Measurements from ENCODE around the gene RAD52. TPM values are rescaled to one million over a fixed set of nuclear protein-coding genes. Genes with fewer than 3 reads are reported as not detected.

RAD52 gene
- total RNA-seq, 4 donors from 2014 or later, result 6.0 to 28.4 (median 14.3) TPM

DNA sequence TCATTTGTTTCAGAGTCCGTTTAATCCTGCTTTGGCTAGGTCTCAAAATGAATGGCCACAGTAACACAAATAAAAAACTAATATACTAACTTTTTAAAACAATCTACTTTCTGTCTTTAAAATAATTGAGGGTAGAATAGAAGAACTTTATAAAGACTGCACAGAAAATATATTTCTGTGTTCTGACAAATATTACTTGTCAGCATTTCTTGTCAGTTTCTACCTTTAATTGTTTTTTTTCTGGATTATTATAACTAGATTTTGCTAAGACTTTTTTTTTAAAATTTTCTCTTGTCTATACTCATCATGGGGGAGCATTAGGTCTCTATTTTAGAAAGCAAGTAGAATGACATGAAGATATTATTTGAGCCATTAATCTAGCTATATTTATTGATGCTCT is 86.2 kb downstream of the RAD52 start:
- H3K4me1 ChIP-seq, result peaks cover 11% of the 10 kb centered on the region
- peaks cover 72% of the 10 kb centered on the region for H3K36me3 ChIP-seq
- TF ChIP-seq, protein P1, sequence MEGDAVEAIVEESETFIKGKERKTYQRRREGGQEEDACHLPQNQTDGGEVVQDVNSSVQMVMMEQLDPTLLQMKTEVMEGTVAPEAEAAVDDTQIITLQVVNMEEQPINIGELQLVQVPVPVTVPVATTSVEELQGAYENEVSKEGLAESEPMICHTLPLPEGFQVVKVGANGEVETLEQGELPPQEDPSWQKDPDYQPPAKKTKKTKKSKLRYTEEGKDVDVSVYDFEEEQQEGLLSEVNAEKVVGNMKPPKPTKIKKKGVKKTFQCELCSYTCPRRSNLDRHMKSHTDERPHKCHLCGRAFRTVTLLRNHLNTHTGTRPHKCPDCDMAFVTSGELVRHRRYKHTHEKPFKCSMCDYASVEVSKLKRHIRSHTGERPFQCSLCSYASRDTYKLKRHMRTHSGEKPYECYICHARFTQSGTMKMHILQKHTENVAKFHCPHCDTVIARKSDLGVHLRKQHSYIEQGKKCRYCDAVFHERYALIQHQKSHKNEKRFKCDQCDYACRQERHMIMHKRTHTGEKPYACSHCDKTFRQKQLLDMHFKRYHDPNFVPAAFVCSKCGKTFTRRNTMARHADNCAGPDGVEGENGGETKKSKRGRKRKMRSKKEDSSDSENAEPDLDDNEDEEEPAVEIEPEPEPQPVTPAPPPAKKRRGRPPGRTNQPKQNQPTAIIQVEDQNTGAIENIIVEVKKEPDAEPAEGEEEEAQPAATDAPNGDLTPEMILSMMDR (IDR thresholded peaks at IDR 0.05), result no peak
- no peak for TF ChIP-seq EP300 (IDR thresholded peaks at IDR 0.05)
- TF ChIP-seq POLR2AphosphoS5 (IDR thresholded peaks at IDR 0.05), result no peak
- no peak for TF ChIP-seq POLR2A (IDR thresholded peaks at IDR 0.05)
- 72% methylated on average over 1 of the region's 1 CpG for WGBS
- H3K9me3 ChIP-seq, result no peaks in the 10 kb centered on the region
- no peak for DNase-seq (ENCODE audit: low spot score in 2 of 2)
- no peak overlapping the region for H3K4me3 ChIP-seq
- no peak overlapping the region for H3K27ac ChIP-seq
- no peaks in the 10 kb centered on the region for H3K27me3 ChIP-seq

DNA sequence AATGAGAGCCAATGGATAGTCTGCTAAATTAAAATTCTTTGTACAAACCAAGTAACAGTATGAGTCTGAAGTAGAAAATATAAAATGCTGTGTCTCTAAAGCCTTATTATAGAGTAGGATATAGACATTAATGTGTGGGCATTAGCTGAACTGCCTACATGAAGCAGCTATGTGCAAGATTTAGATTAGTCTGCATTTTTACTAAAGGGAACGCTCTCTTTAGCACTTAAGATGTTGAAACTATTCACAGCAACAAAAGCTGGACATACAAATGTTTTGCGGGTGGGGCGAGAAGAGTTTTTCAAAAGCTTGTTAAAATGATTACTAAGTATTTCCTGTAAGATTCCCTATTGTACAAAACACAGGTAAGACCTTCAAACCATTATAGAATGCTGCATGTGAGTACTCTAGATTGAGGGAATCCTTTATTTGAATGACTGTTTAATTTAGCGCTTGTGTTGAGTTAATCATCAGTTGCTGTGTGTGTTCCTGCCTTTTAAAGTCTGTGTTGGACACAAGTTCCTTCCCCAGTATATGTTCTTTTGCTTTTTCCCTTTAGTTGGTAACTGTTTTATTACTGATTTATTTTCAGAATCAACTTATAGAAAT is 87.1 kb downstream of the RAD52 start:
- no peak overlapping the region for H3K27ac ChIP-seq
- peaks cover 66% of the 10 kb centered on the region for H3K36me3 ChIP-seq
- TF ChIP-seq POLR2A (IDR thresholded peaks at IDR 0.05) (no peak), POLR2AphosphoS5 (IDR thresholded peaks at IDR 0.05) (no peak), EP300 (IDR thresholded peaks at IDR 0.05) (no peak)
- TF ChIP-seq, protein P1 (IDR thresholded peaks at IDR 0.05), result no peak

More for the DNA sequence above, 87.1 kb downstream of the RAD52 start:
- Histone ChIP-seq H3K4me3 (no peak overlapping the region), H3K27me3 (no peaks in the 10 kb centered on the region), H3K9me3 (no peaks in the 10 kb centered on the region), H3K4me1 (peaks cover 20% of the 10 kb centered on the region)
- WGBS, result 85% methylated on average over 4 of the region's 4 CpGs
- no peak for DNase-seq (ENCODE audit: low spot score in 2 of 2)

Other genes with a start within 250 kb of the RAD52 start
- gene WNK1, start 197.1 kb downstream of the RAD52 start, total RNA-seq, result 100 to 1,000 TPM; 368 to 724 (median 435) TPM
- gene ERC1, start 41.5 kb upstream of the RAD52 start, total RNA-seq, result 10 to 100 TPM; 28.5 to 71.7 (median 38.5) TPM

Measured in suprapubic skin (tissue), 4 donors.